Central memory CD8-positive, alpha-beta T cell (primary cell): ENCODE data around the gene CCDC158.

Experiments
- ATAC-seq: fragments of 150-1000 bp; cut with Tn5 transposase; replicated peaks from 2 replicates; pipeline ENCODE4 v1.10.0; 2022; ENCODE audit warnings: mild to moderate bottlenecking, moderate FRiP score, moderate number of reproducible peaks; ENCODE audit not compliant: poor library complexity, severe bottlenecking; ENCODE audit errors: extremely low read depth
- DNase-seq, 2 donors: peaks; one replicate each; pipeline ENCODE4 v3.0.0; 2021; ENCODE audit warnings: low spot score in 2 of 2
- H3K27ac Mint-ChIP-seq: one replicate; pipeline ENCODE4 v1.8.0; 2022; ENCODE audit warnings: low read depth, mild to moderate bottlenecking, moderate library complexity, mixed read lengths
- H3K27me3 Mint-ChIP-seq: one replicate; pipeline ENCODE4 v1.8.0; 2022; ENCODE audit warnings: mixed read lengths
- H3K36me3 Mint-ChIP-seq: one replicate; pipeline ENCODE4 v1.8.0; 2022; ENCODE audit warnings: mild to moderate bottlenecking, moderate library complexity, mixed read lengths; ENCODE audit not compliant: insufficient read depth
- H3K4me1 Mint-ChIP-seq: one replicate; pipeline ENCODE4 v1.8.0; 2022; ENCODE audit warnings: mixed read lengths
- H3K4me3 Mint-ChIP-seq: one replicate; pipeline ENCODE4 v1.8.0; 2022; ENCODE audit warnings: mild to moderate bottlenecking, moderate library complexity, mixed read lengths
- H3K9me3 Mint-ChIP-seq: one replicate; pipeline ENCODE4 v1.8.0; 2022; ENCODE audit warnings: mixed read lengths

The CCDC158 gene

GRCh38 chr4:76357981-76358380 is 63.0 kb downstream of the CCDC158 start:
- Mint-ChIP-seq H3K27ac (no peak overlapping the region), H3K36me3 (no peaks in the 10 kb centered on the region), H3K4me3 (no peak overlapping the region), H3K9me3 (peaks cover 25% of the 10 kb centered on the region), H3K27me3 (no peaks in the 10 kb centered on the region), H3K4me1 (peaks cover 16% of the 10 kb centered on the region)
- DNase-seq (no peak), ATAC-seq (no peak)

DNA sequence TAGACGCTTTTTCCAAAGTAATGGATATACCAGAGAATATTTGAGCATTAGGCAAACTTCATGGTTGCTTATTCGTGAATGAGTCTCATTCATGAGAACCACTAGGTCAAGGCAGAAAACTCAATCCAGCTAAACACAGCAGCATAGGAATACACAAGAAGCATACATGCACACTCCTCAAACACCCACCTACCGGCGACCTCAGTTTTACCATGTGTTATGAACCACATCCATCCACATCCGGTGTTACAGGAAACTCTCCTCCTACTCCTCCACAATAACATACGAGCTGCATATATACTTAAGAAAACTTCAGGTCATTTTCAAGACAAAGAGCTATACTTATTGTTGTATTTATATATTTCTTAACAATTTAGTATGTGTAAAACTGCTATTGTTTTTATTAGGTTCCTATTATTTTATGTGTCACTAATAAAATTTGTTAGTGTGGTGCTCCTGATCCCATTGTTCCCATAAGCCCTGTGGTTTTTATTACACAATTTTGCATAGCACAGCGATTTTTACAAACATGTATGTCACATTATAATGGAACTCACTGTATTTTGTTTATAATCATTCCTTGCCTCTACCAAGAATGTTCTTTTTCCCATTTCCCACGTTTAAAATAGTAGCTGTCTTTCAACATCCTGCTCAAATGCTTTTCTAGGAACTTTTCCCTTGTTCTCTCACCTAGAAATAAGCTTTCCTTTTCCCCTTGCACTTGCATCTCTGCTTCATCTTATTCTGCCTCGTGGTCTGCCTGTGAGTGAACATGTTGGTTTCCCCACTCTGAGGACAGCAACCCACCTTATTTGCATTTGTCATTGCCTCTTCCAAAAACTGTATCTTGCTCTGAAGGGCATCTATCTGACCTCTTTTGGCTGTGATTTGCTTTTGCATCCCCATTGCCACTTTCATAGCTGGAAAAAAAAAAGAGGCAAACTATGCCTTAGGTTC is 66.1 kb downstream of the CCDC158 start:
- H3K27ac Mint-ChIP-seq, result no peak overlapping the region
- H3K9me3 Mint-ChIP-seq, result peaks cover 19% of the 10 kb centered on the region
- H3K4me1 Mint-ChIP-seq, result peaks cover 16% of the 10 kb centered on the region
- no peaks in the 10 kb centered on the region for H3K27me3 Mint-ChIP-seq
- DNase-seq (no peak), ATAC-seq (peak; percentile 95)
- H3K4me3 Mint-ChIP-seq, result peak overlapping the region; percentile 31
- H3K36me3 Mint-ChIP-seq, result no peaks in the 10 kb centered on the region

- H3K4me3 Mint-ChIP-seq, result no peak overlapping the region
- H3K9me3 Mint-ChIP-seq, result no peaks in the 10 kb centered on the region
- H3K27ac Mint-ChIP-seq, result no peak overlapping the region
- ATAC-seq, result no peak
- H3K27me3 Mint-ChIP-seq, result peaks cover 19% of the 10 kb centered on the region
- H3K36me3 Mint-ChIP-seq, result no peaks in the 10 kb centered on the region
- no peaks in the 10 kb centered on the region for H3K4me1 Mint-ChIP-seq
- DNase-seq, result no peak
Measured at GRCh38 chr4:76342803-76343202, 78.1 kb downstream of the CCDC158 start.

DNA sequence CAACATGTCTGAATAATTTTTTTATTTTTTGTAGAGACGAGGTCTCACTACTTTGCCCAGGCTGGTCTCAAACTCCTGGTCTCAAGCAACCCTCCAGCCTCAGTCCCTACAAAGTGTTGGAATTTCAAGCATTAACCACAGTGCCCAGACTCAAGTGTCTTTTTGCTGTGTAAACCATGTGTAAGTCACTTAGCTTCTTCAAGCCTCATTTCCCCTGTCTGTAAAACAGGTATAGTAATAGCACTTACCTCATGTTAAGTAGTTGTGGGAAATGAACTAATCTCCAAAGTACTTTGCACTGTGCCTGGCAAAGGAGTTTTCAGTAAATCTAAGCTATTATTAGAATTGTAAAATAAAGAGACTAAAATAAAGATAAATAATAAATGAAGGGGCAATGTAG is 78.8 kb downstream of the CCDC158 start:
- no peak for DNase-seq
- ATAC-seq, result no peak
- H3K9me3 Mint-ChIP-seq, result no peaks in the 10 kb centered on the region
- H3K4me3 Mint-ChIP-seq, result no peak overlapping the region
- no peak overlapping the region for H3K27ac Mint-ChIP-seq
- H3K27me3 Mint-ChIP-seq, result peaks cover 19% of the 10 kb centered on the region
- no peaks in the 10 kb centered on the region for H3K36me3 Mint-ChIP-seq
- H3K4me1 Mint-ChIP-seq, result no peaks in the 10 kb centered on the region

DNA sequence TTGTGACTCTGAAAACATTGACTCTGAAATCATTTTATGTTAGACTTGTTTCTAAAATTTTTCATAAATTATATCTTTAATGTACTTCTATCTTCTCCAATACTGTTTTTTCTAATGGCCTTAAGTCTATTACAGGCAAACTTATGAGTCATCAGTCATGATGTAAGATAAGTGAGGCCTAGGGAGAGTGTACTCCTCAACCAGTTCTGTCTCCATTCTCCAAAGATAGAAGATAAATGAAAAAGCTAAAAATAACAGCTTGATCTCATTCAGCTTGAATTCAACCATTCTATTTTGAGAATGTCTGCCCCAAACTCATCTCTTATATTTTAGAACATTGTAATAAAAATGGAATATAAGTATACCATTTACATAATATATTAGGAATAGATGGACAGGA is 79.9 kb downstream of the CCDC158 start:
- Mint-ChIP-seq H3K27me3 (peaks cover 19% of the 10 kb centered on the region), H3K4me3 (no peak overlapping the region), H3K27ac (no peak overlapping the region), H3K4me1 (no peaks in the 10 kb centered on the region), H3K36me3 (no peaks in the 10 kb centered on the region), H3K9me3 (no peaks in the 10 kb centered on the region)
- no peak for DNase-seq
- no peak for ATAC-seq

- peaks cover 19% of the 10 kb centered on the region for H3K27me3 Mint-ChIP-seq
- H3K4me3 Mint-ChIP-seq, result no peak overlapping the region
- H3K27ac Mint-ChIP-seq, result no peak overlapping the region
- H3K9me3 Mint-ChIP-seq, result no peaks in the 10 kb centered on the region
- H3K4me1 Mint-ChIP-seq, result no peaks in the 10 kb centered on the region
- no peak for DNase-seq
- H3K36me3 Mint-ChIP-seq, result no peaks in the 10 kb centered on the region
- no peak for ATAC-seq
Measured at GRCh38 chr4:76339364-76339763, 81.6 kb downstream of the CCDC158 start.

DNA sequence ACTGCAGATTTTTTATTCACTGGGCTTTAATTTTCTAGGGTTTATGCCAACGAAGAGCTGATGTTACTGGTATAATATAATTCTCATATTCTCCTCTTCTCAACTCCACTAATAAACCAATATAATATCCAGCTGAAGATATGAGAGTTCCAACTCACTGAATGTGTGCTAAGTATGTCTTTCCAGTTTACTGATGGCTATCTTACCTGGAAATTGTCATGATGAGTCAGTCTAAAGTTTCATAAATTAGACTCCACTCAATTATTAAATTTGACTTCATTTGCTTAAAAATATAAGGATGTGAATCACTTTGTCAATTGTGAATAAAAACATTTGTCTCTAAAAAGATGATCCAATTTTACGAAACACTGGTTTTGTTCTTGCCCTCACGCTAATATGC is 86.1 kb downstream of the CCDC158 start:
- Mint-ChIP-seq H3K9me3 (no peaks in the 10 kb centered on the region), H3K36me3 (no peaks in the 10 kb centered on the region), H3K27ac (no peak overlapping the region), H3K27me3 (no peaks in the 10 kb centered on the region), H3K4me3 (no peak overlapping the region), H3K4me1 (peaks cover 6% of the 10 kb centered on the region)
- ATAC-seq (no peak), DNase-seq (no peak)

GRCh38 chr4:76326515-76326914 is 94.4 kb downstream of the CCDC158 start:
- H3K27me3 Mint-ChIP-seq, result no peaks in the 10 kb centered on the region
- ATAC-seq (no peak), DNase-seq (no peak)
- H3K4me3 Mint-ChIP-seq, result no peak overlapping the region
- H3K9me3 Mint-ChIP-seq, result peaks cover 10% of the 10 kb centered on the region
- H3K36me3 Mint-ChIP-seq, result no peaks in the 10 kb centered on the region
- H3K4me1 Mint-ChIP-seq, result peaks cover 3% of the 10 kb centered on the region
- no peak overlapping the region for H3K27ac Mint-ChIP-seq

GRCh38 chr4:76325072-76325471 is 95.9 kb downstream of the CCDC158 start:
- Mint-ChIP-seq H3K9me3 (peaks cover 10% of the 10 kb centered on the region), H3K36me3 (no peaks in the 10 kb centered on the region), H3K4me3 (no peak overlapping the region), H3K4me1 (no peaks in the 10 kb centered on the region), H3K27ac (no peak overlapping the region), H3K27me3 (no peaks in the 10 kb centered on the region)
- ATAC-seq (no peak), DNase-seq (no peak)

- Mint-ChIP-seq H3K27ac (no peak overlapping the region), H3K4me3 (no peak overlapping the region), H3K36me3 (no peaks in the 10 kb centered on the region), H3K27me3 (peaks cover under 1% of the 10 kb centered on the region), H3K4me1 (no peaks in the 10 kb centered on the region), H3K9me3 (peaks cover 10% of the 10 kb centered on the region)
- no peak for ATAC-seq
- no peak for DNase-seq
Measured at GRCh38 chr4:76322236-76322635, 98.7 kb downstream of the CCDC158 start.

- H3K36me3 Mint-ChIP-seq, result peaks cover 2% of the 10 kb centered on the region
- H3K9me3 Mint-ChIP-seq, result peaks cover 6% of the 10 kb centered on the region
- no peak for ATAC-seq
- peaks cover 22% of the 10 kb centered on the region for H3K27me3 Mint-ChIP-seq
- H3K27ac Mint-ChIP-seq, result no peak overlapping the region
- H3K4me1 Mint-ChIP-seq, result no peaks in the 10 kb centered on the region
- no peak overlapping the region for H3K4me3 Mint-ChIP-seq
- no peak for DNase-seq
Measured at GRCh38 chr4:76316131-76316530, 104.8 kb downstream of the CCDC158 start.

GRCh38 chr4:76315267-76315918 is 105.5 kb downstream of the CCDC158 start:
- Mint-ChIP-seq H3K9me3 (peaks cover 6% of the 10 kb centered on the region), H3K4me3 (no peak overlapping the region), H3K27me3 (peaks cover 22% of the 10 kb centered on the region), H3K4me1 (no peaks in the 10 kb centered on the region), H3K27ac (no peak overlapping the region), H3K36me3 (peaks cover 2% of the 10 kb centered on the region)
- ATAC-seq, result no peak
- no peak for DNase-seq

GRCh38 chr4:76313547-76313946 is 107.4 kb downstream of the CCDC158 start:
- H3K4me1 Mint-ChIP-seq, result peaks cover 10% of the 10 kb centered on the region
- H3K36me3 Mint-ChIP-seq, result peaks cover 2% of the 10 kb centered on the region
- DNase-seq, result no peak
- peaks cover 22% of the 10 kb centered on the region for H3K27me3 Mint-ChIP-seq
- no peak overlapping the region for H3K27ac Mint-ChIP-seq
- peaks cover 6% of the 10 kb centered on the region for H3K9me3 Mint-ChIP-seq
- H3K4me3 Mint-ChIP-seq, result no peak overlapping the region
- no peak for ATAC-seq
